SK-N-SH (cell line): ENCODE data around the gene RAPGEF6. TPM values are rescaled to one million over a fixed set of nuclear protein-coding genes. Genes with fewer than 3 reads are reported as not detected.

Experiments
- CTCF ChIA-PET: fragments of 300-600, 350-600 bp; formaldehyde crosslinking; extraction: SDS; loops from one replicate; lab custom pipeline; 2021; lab: Yijun Ruan, JAX
- POLR2A ChIA-PET: fragments of 350-600 bp; sonication (Branson Sonifier 250); formaldehyde crosslinking; extraction: SDS; loops from one replicate; lab custom pipeline; 2020; ENCODE audit warnings: antibody characterized with exemption, inconsistent platforms; lab: Yijun Ruan, JAX
- DNase-seq: peaks from one replicate; pipeline ENCODE4 v3.0.0; 2012
- H2AFZ ChIP-seq: fragments of 200-600 bp; sonication (generic); 2 replicates; pipeline ENCODE4 v1.8.1; 2016; ENCODE audit warnings: antibody characterized with exemption, mild to moderate bottlenecking, low read depth
- H3F3A ChIP-seq: fragments of 200-600 bp; sonication (generic); replicated peaks from 2 replicates; pipeline ENCODE3; 2016; ENCODE audit warnings: antibody characterized with exemption, mild to moderate bottlenecking; ENCODE audit not compliant: insufficient read depth
- H3K27ac ChIP-seq, 2 experiments: fragments of 200-500 bp in 1 of 2; fragments of 200-600 bp in 1 of 2; sonication (Bioruptor generic) in 1 of 2; sonication (generic), shearing (Covaris generic) in 1 of 2; 2 replicates each; pipeline versions ENCODE4 v1.5.1 to v1.6.1; 2014 to 2016; ENCODE audit warnings: low read depth in 2 of 2, inconsistent platforms in 1 of 2, low read length in 1 of 2, mild to moderate bottlenecking in 1 of 2, mixed read lengths in 1 of 2
- H3K27me3 ChIP-seq: fragments of 200-600 bp; sonication (generic), shearing (Covaris generic); 2 replicates; pipeline ENCODE4 v1.6.1; 2016; ENCODE audit warnings: mixed run types; ENCODE audit not compliant: insufficient read depth
- H3K36me3 ChIP-seq, 2 experiments: fragments of 200-500 bp in 1 of 2; fragments of 200-600 bp in 1 of 2; sonication (Bioruptor generic) in 1 of 2; sonication (generic) in 1 of 2; replicated peaks in 1 of 2; 2 replicates each; pipeline versions ENCODE3 to v1.5.1; 2014 to 2016; ENCODE audit warnings: low read length in 1 of 2, mild to moderate bottlenecking in 1 of 2; ENCODE audit not compliant: insufficient read depth in 2 of 2, control insufficient read depth in 1 of 2
- H3K4me1 ChIP-seq, 2 experiments: fragments of 200-500 bp in 1 of 2; fragments of 200-600 bp in 1 of 2; sonication (Bioruptor generic) in 1 of 2; sonication (generic), shearing (Covaris generic) in 1 of 2; 2 replicates each; pipeline versions ENCODE4 v1.5.1 to v1.6.1; 2014 to 2016; ENCODE audit warnings: low read depth in 1 of 2, low read length in 1 of 2, mixed run types in 1 of 2; ENCODE audit not compliant: insufficient read depth in 2 of 2, control insufficient read depth in 1 of 2
- H3K4me2 ChIP-seq: fragments of 200-600 bp; sonication (generic), shearing (Covaris generic); 2 replicates; pipeline ENCODE4 v1.6.1; 2017; ENCODE audit warnings: mixed run types
- H3K4me3 ChIP-seq, 2 experiments: fragments of 200-500 bp in 1 of 2; fragments of 200-600 bp in 1 of 2; sonication (Bioruptor generic) in 1 of 2; sonication (generic), shearing (Covaris generic) in 1 of 2; 2 replicates each; pipeline versions ENCODE4 v1.5.1 to v1.8.1; 2014 to 2016; ENCODE audit warnings: low read depth in 2 of 2, inconsistent platforms in 1 of 2, low read length in 1 of 2, mild to moderate bottlenecking in 1 of 2, mixed read lengths in 1 of 2, moderate library complexity in 1 of 2
- H3K79me2 ChIP-seq: fragments of 200-600 bp; sonication (generic); 2 replicates; pipeline ENCODE4 v1.8.1; 2017; ENCODE audit warnings: mild to moderate bottlenecking; ENCODE audit not compliant: insufficient read depth
- H3K9ac ChIP-seq: fragments of 200-600 bp; sonication (generic); 2 replicates; pipeline ENCODE4 v1.6.1; 2017; ENCODE audit warnings: mixed run types
- H3K9me2 ChIP-seq: fragments of 200-600 bp; sonication (generic); 2 replicates; pipeline ENCODE4 v1.6.1; 2017; ENCODE audit warnings: mixed run types
- H3K9me3 ChIP-seq: fragments of 200-600 bp; sonication (generic); 2 replicates; pipeline ENCODE4 v1.6.1; 2017; ENCODE audit warnings: mixed run types, mild to moderate bottlenecking, moderate library complexity
- H4K20me1 ChIP-seq: fragments of 200-600 bp; sonication (generic); 2 replicates; pipeline ENCODE4 v1.6.1; 2017; ENCODE audit warnings: mild to moderate bottlenecking, mixed run types; ENCODE audit not compliant: insufficient read depth
- CHD2 ChIP-seq: fragments of 150-350 bp; IDR thresholded peaks from 2 replicates; pipeline ENCODE4 v1.6.1; 2018; ENCODE audit warnings: low read length; ENCODE audit not compliant: partially characterized antibody
- CTCF ChIP-seq: fragments of 200-600 bp; sonication (generic); IDR thresholded peaks from 2 replicates; pipeline ENCODE4 v1.6.1; 2017; ENCODE audit warnings: antibody characterized with exemption, mild to moderate bottlenecking, moderate library complexity
- EP300 ChIP-seq, 2 experiments: IDR thresholded peaks; 2 replicates each; pipeline versions ENCODE4 v1.4.0 to v1.6.1; 2012; ENCODE audit warnings: borderline replicate concordance in 1 of 2, low read depth in 1 of 2, low read length in 1 of 2
- EZH2phosphoT487 ChIP-seq: fragments of 200-600 bp; sonication (generic); IDR thresholded peaks from 2 replicates; pipeline ENCODE4 v1.6.1; 2017; ENCODE audit warnings: low read depth, mixed run types, mild to moderate bottlenecking, antibody characterized with exemption, moderate library complexity, borderline replicate concordance
- FOXJ3 ChIP-seq: sonication (generic); formaldehyde crosslinking; IDR thresholded peaks from 2 replicates; pipeline ENCODE4 v1.5.1; 2020; ENCODE audit warnings: mild to moderate bottlenecking, missing genetic modification reagents
- IRF3 ChIP-seq: fragments of 150-350 bp; IDR thresholded peaks from 2 replicates; pipeline ENCODE4 v1.6.1; 2016; ENCODE audit warnings: mild to moderate bottlenecking, low read depth, low read length
- JUND ChIP-seq: IDR thresholded peaks from 2 replicates; pipeline ENCODE4 v1.4.0; 2012
- MXI1 ChIP-seq: IDR thresholded peaks from 2 replicates; pipeline ENCODE4 v1.6.1; 2012; ENCODE audit warnings: mild to moderate bottlenecking, low read depth, low read length, improper control_type of control experiment
- RAD21 ChIP-seq: IDR thresholded peaks from 2 replicates; pipeline ENCODE4 v1.6.1; 2012; ENCODE audit warnings: mild to moderate bottlenecking, low read length
- RXRA ChIP-seq: IDR thresholded peaks from 2 replicates; pipeline ENCODE4 v1.4.0; 2012; ENCODE audit warnings: low read depth, mild to moderate bottlenecking, borderline replicate concordance
- SIN3A ChIP-seq: IDR thresholded peaks from 2 replicates; pipeline ENCODE4 v1.6.1; 2012; ENCODE audit warnings: low read depth, mild to moderate bottlenecking, low read length, moderate library complexity, borderline replicate concordance
- SMC3 ChIP-seq: IDR thresholded peaks from 2 replicates; pipeline ENCODE4 v1.6.1; 2012; ENCODE audit warnings: low read depth, low read length, improper control_type of control experiment
- TAF1 ChIP-seq: IDR thresholded peaks from 2 replicates; pipeline ENCODE4 v1.6.1; 2012; ENCODE audit warnings: low read depth, mild to moderate bottlenecking, low read length, moderate library complexity, borderline replicate concordance
- TCF12 ChIP-seq: IDR thresholded peaks from 2 replicates; pipeline ENCODE4 v1.4.0; 2012
- TEAD4 ChIP-seq: IDR thresholded peaks from 2 replicates; pipeline ENCODE4 v1.4.0; 2012; ENCODE audit warnings: mild to moderate bottlenecking, borderline replicate concordance; ENCODE audit not compliant: insufficient read depth
- USF1 ChIP-seq: IDR thresholded peaks from 2 replicates; pipeline ENCODE4 v1.4.0; 2012; ENCODE audit warnings: low read depth, borderline replicate concordance
- YY1 ChIP-seq: IDR thresholded peaks from 2 replicates; pipeline ENCODE4 v1.4.0; 2012; ENCODE audit warnings: low read depth, mild to moderate bottlenecking
- ZBTB33 ChIP-seq: IDR thresholded peaks from 2 replicates; pipeline ENCODE4 v1.4.0; 2012; ENCODE audit warnings: low read depth, borderline replicate concordance
- WGBS: methylation state at CpG from one replicate; pipeline ENCODE4 v1.1.6; 2017; ENCODE audit warnings: low lambda C conversion rate; 5-methylcytosine and 5-hydroxymethylcytosine counted together
- polyA plus RNA-seq, 3 experiments: library from polyadenylated mRNA; depleted of rRNA; stranded (reverse); fragments of >200 nt; gene quantifications; 2 replicates each; pipeline ENCODE4 v1.2.3, GENCODE V29; 2012

Gene RAPGEF6
- polyA plus RNA-seq, 1 of the 3 experiments (the other 2 are of a cell fraction) = 2.9 TPM

- H3K9me2 ChIP-seq = no peaks in the 10 kb centered on the region
- H3K36me3 ChIP-seq = no peaks in the 10 kb centered on the region
- WGBS = 100% methylated on average over 2 of the region's 2 CpGs
- H3K4me2 ChIP-seq = no peak overlapping the region
- H3K4me3 ChIP-seq = no peak overlapping the region
- no peaks in the 10 kb centered on the region for H4K20me1 ChIP-seq
- H3K4me1 ChIP-seq = peaks cover 0 to 4% of the 10 kb centered on the region in 2 experiments; a peak in 2 of 4 replicates
- H3K27me3 ChIP-seq = no peaks in the 10 kb centered on the region
- H3K79me2 ChIP-seq = peaks cover 98% of the 10 kb centered on the region
- ChIA-PET CTCF (interaction anchor here (1.0 to 1.7 kb wide), 3 partner anchors 27 to 392 kb away, joined by 3 to 6 read pairs (median 6); no protein-coding TSS in a partner anchor), POLR2A (no interaction called here)
- peaks cover 9% of the 10 kb centered on the region for H3F3A ChIP-seq
- DNase-seq = no peak
- no peak overlapping the region for H3K27ac ChIP-seq
- no peak for TF ChIP-seq SIN3A
- TF ChIP-seq JUND = no peak
- TF ChIP-seq RAD21 = no peak
- TF ChIP-seq CHD2 = no peak
- no peak for TF ChIP-seq FOXJ3 (CRISPR knock-in tag)
- TF ChIP-seq USF1 = no peak
- no peak for TF ChIP-seq SMC3
- no peak for TF ChIP-seq TCF12
- no peak for TF ChIP-seq CTCF
- TF ChIP-seq RXRA = no peak
- TF ChIP-seq YY1 = no peak
- no peak for TF ChIP-seq IRF3
- TF ChIP-seq MXI1 = no peak
- TF ChIP-seq EP300 (IDR thresholded peaks at IDR 0.05; ENCODE audit: borderline replicate concordance in 1 of 2, low read depth in 1 of 2, low read length in 1 of 2) = no peak
- no peak for TF ChIP-seq TAF1
- TF ChIP-seq ZBTB33 = no peak
- TF ChIP-seq EZH2phosphoT487 = no peak
- TF ChIP-seq TEAD4 = no peak
- no peak overlapping the region for H2AFZ ChIP-seq
- no peaks in the 10 kb centered on the region for H3K9me3 ChIP-seq
- H3K9ac ChIP-seq = no peak overlapping the region
Observed at GRCh38 chr5:131615957-131616356, 19.1 kb downstream of the RAPGEF6 start.
